Measurements from ENCODE around the gene TAF13.

TAF13 gene

GRCh38 chr1:109075531-109076490 lies at the start of gene TAF13:
TAF13 (minus strand) TSS chr1:109076003; CDS start chr1:109075947, 56 bp downstream.
- DNase-seq (ENCODE audit: low read depth in 1 of 2, low spot score in 1 of 2): peak; percentile 75 to 76

GRCh38 chr1:109120356-109120755 lies 44.6 kb upstream of the TAF13 start:
- no peak for DNase-seq (ENCODE audit: low read depth in 1 of 2, low spot score in 1 of 2)

GRCh38 chr1:109118089-109118488 lies 42.3 kb upstream of the TAF13 start:
- no peak for DNase-seq (ENCODE audit: low read depth in 1 of 2, low spot score in 1 of 2)

GRCh38 chr1:109116286-109116685 lies 40.5 kb upstream of the TAF13 start:
- no peak for DNase-seq (ENCODE audit: low read depth in 1 of 2, low spot score in 1 of 2)

GRCh38 chr1:109115685-109116084 lies 39.9 kb upstream of the TAF13 start:
- no peak for DNase-seq (ENCODE audit: low read depth in 1 of 2, low spot score in 1 of 2)

GRCh38 chr1:109114342-109114674 lies 38.5 kb upstream of the TAF13 start:
- DNase-seq (ENCODE audit: low read depth in 1 of 2, low spot score in 1 of 2): no peak

- peak; percentile 62 to 73 for DNase-seq (ENCODE audit: low read depth in 1 of 2, low spot score in 1 of 2)
Observed at GRCh38 chr1:109113590-109114341, 38.0 kb upstream of the TAF13 start, which contains the start of gene ELAPOR1. ELAPOR1 (plus strand) TSS chr1:109114115; CDS start chr1:109114184, 69 bp downstream.

GRCh38 chr1:109112652-109113285 lies 37.0 kb upstream of the TAF13 start:
- peak; percentile 79 for DNase-seq (ENCODE audit: low read depth in 1 of 2, low spot score in 1 of 2)

GRCh38 chr1:109112056-109112651 lies 36.4 kb upstream of the TAF13 start:
- no peak for DNase-seq (ENCODE audit: low read depth in 1 of 2, low spot score in 1 of 2)

- no peak for DNase-seq (ENCODE audit: low read depth in 1 of 2, low spot score in 1 of 2)
Observed at GRCh38 chr1:109111386-109112055, 35.7 kb upstream of the TAF13 start.

- no peak for DNase-seq (ENCODE audit: low read depth in 1 of 2, low spot score in 1 of 2)
Observed at GRCh38 chr1:109109906-109110305, 34.1 kb upstream of the TAF13 start.

GRCh38 chr1:109107785-109108184 lies 32.0 kb upstream of the TAF13 start:
- DNase-seq (ENCODE audit: low read depth in 1 of 2, low spot score in 1 of 2): no peak

GRCh38 chr1:109105881-109106280 lies 30.1 kb upstream of the TAF13 start:
- DNase-seq (ENCODE audit: low read depth in 1 of 2, low spot score in 1 of 2): no peak

GRCh38 chr1:109104364-109105151 lies 28.8 kb upstream of the TAF13 start:
- DNase-seq (ENCODE audit: low read depth in 1 of 2, low spot score in 1 of 2): no peak

- peak; percentile 94 to 95 for DNase-seq (ENCODE audit: low read depth in 1 of 2, low spot score in 1 of 2)
Observed at GRCh38 chr1:109099938-109100773, 24.4 kb upstream of the TAF13 start.

GRCh38 chr1:109096120-109096519 lies 20.3 kb upstream of the TAF13 start:
- DNase-seq (ENCODE audit: low read depth in 1 of 2, low spot score in 1 of 2): no peak

- DNase-seq (ENCODE audit: low read depth in 1 of 2, low spot score in 1 of 2): no peak
Observed at GRCh38 chr1:109095631-109096030, 19.8 kb upstream of the TAF13 start.

- no peak for DNase-seq (ENCODE audit: low read depth in 1 of 2, low spot score in 1 of 2)
Observed at GRCh38 chr1:109094871-109095270, 19.1 kb upstream of the TAF13 start.

- no peak for DNase-seq (ENCODE audit: low read depth in 1 of 2, low spot score in 1 of 2)
Observed at GRCh38 chr1:109094377-109094803, 18.6 kb upstream of the TAF13 start.

Data from stimulated activated CD4-positive, alpha-beta T cell treated with anti-CD3 and anti-CD28 coated beads, Interleukin-15, amount 100 ng/mL, for 1 hour (primary cell).